SK-N-MC (cell line): ENCODE measurements around the gene PSMA1.

Experiments
- EZH2 ChIP-seq: fragments of 200-600 bp; sonication (generic); IDR thresholded peaks from one replicate; pipeline ENCODE4 v1.6.1; 2017; ENCODE audit warnings: antibody characterized with exemption
- POLR2AphosphoS5 ChIP-seq: IDR thresholded peaks from 2 replicates; pipeline ENCODE4 v1.6.1; 2012; ENCODE audit warnings: mild to moderate bottlenecking, low read depth, low read length, borderline replicate concordance

DNA sequence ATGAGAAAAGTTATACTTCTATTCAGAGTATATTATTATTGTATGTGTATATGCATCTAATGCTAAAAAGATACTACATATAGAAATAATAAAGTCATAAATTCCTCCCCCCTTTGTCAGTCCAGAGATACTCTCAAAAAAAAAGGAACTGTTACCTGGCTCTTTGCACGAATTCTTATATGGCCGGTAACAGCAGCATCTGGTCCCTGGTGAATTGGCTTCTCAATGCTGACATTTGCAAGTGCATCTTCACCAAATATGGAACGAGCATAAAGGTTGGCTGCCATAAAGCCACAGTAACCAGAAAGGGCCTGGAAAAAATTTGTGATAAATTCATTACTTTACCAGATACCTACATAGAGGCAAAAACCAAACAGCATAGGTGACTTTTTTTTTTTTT is 61.8 kb downstream of the PSMA1 start:
- TF ChIP-seq POLR2AphosphoS5 (no peak), EZH2 (no peak)
